Sigmoid colon (tissue), 4 donors: ENCODE measurements around the gene DNAJC5.

Experiments
- CTCF ChIP-seq, 4 experiments: fragments of 450-650 bp in 3 of 4; fragments of 200-600 bp in 1 of 4; IDR thresholded peaks; one replicate each; pipeline ENCODE4 v1.5.1; 2016 to 2019; ENCODE audit warnings: antibody characterized with exemption in 4 of 4, mild to moderate bottlenecking in 3 of 4, moderate library complexity in 2 of 4
- EP300 ChIP-seq, 4 donors: sonication (generic); formaldehyde crosslinking; IDR thresholded peaks; one replicate each; pipeline ENCODE4 v1.6.1; 2017; ENCODE audit warnings: antibody characterized with exemption in 4 of 4
- POLR2A ChIP-seq, 2 donors: fragments of 450-650 bp; IDR thresholded peaks; one replicate each; pipeline ENCODE4 v1.6.1; 2016; ENCODE audit warnings: antibody characterized with exemption in 2 of 2, mild to moderate bottlenecking in 2 of 2, moderate library complexity in 2 of 2
- POLR2AphosphoS5 ChIP-seq, 4 donors: sonication (generic); formaldehyde crosslinking; IDR thresholded peaks; one replicate each; pipeline ENCODE4 v1.6.1; 2017; ENCODE audit warnings: antibody characterized with exemption in 4 of 4

- TF ChIP-seq CTCF (IDR thresholded peaks at IDR 0.05) = no peak
- TF ChIP-seq POLR2A (IDR thresholded peaks at IDR 0.05) = no peak
- no peak for TF ChIP-seq EP300 (IDR thresholded peaks at IDR 0.05)
- no peak for TF ChIP-seq POLR2AphosphoS5 (IDR thresholded peaks at IDR 0.05)
Observed at GRCh38 chr20:63943808-63944077, 48.8 kb downstream of the DNAJC5 start.
